RKO (cell line): Measurements from ENCODE around the gene SGIP1.

Source experiments
- DNase-seq: peaks from one replicate; pipeline ENCODE4 v3.0.0-alpha.2; 2016; ENCODE audit warnings: low spot score

The SGIP1 gene

DNA sequence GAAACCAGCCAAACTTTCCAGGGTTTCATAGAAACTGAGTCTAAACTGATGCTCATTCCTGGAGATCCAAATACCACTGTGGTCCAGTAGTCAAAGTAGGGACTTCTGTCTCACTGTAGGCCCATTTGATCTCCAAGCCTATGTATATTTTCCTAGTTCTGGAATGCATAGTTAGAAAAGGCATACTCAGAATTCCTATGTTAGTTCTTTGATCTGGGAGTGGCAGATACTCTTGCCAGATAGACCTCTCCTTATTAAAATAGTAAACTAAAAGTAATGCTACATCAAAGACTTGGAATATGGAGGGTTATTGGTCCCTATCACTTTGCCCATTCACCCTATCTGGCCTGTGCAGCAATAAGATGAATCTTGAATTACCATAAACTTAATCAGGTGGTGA lies 10.4 kb upstream of the SGIP1 start:
- DNase-seq: no peak

DNA sequence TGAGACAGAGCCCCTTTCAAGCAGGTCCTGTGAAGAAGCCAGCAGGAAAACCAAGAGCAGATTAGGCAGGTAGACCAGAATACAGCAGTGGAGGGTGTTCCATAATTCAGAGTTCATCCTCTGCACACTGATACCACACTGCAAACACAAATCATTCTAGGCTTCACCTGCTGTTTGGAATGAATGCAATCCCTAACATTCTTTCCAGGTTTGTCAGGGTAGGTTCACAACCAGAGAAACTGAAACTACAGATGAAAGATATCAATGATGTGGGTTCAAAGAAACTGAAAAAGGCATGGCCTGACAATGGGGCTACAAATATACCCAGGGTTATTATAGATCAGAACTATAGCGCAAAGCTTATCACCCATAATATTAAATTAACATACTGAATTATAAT lies 8.9 kb upstream of the SGIP1 start:
- DNase-seq: no peak

DNA sequence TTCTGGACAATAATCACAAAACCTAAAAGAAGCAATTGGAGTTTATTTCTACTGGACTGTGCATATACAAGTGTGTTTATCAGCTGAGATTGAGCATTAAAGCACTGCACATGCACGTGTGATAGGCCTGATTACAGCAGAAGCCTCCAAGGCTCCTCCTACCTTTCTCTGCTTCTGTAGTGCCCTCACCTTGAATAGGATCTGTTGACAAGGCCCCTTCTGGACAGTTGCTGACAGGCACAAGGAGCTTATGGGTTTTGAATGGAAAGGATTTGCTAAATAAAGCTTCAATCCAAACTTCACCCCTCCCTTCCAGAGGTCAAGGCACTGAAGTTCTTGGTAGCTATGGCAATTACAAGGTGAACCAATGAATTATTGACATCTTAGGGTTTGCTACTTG lies 7.9 kb upstream of the SGIP1 start:
- no peak for DNase-seq

DNA sequence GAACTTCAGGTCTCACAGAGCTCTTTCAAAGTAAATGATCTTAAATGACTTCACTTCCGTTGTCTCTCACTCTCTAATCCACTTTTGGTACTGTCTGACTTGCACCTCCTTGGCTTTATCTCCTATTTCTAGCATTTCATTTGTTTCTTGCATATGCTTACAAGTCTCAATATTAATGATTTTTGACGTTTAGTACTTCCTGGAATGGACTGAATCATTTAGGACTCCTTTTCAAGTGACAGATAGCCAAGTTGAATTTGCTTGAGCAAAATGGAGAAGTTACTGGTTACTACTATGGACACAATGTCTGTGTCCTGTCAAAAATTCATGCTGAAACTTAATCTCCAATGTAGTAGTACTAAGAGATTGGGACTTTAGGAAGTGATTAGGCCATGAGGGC lies 7.0 kb upstream of the SGIP1 start:
- no peak for DNase-seq

DNA sequence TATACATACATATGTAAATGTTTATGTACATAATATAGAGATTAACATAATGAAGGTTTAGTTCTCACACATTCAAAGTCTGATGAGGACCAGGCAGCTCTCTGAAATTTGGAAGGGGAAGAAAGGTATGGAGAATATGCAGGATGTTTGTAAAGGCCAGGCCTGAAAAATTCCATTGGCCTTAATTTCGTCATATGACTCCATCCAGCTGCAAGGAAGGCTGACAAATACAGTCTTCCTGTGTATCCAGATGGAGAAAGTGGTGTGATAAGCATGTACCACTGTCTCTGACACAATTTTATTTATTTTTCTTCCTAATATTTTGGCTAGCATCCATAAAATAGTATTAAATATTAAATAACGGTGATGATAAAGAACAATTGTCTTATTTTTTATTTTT lies 6.3 kb upstream of the SGIP1 start:
- DNase-seq: peak; percentile 42

DNA sequence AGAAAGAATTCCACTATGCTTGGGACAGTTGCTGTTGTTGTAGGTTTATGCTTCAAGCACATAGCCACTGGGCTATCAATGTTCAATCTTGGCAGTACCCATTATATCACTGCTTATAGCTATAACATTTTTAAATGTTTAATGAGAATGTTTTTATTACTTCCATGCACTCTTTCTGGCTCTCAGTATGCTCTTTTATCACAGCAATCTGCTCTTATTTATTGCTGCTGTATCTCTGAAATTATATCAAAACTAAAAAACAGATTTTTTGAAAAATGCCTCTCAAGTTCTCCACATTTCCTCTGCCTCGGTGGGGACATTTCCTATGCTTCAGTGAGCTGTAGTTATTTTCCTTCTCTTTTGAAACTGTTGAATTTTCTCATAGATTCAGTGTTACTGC lies 5.4 kb upstream of the SGIP1 start:
- no peak for DNase-seq

DNA sequence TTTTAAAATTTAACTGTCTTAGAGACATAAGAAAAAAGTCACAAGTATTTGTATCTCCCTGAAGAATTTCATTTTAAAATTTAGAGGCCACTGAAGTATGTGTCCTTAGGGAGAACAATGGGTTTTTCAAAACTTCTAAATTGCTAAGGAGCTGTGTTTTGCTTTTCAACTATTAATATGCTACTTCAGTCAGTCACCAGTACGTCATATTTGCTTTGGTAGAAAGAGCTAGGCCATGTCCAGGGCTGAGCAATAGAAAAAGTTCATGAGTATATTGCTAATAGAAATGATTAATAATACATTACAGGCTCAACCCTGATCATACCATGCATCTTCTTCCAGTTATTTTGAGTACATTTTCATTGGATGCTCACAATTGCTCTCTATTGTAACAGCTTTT lies 1.7 kb upstream of the SGIP1 start:
- no peak for DNase-seq

DNA sequence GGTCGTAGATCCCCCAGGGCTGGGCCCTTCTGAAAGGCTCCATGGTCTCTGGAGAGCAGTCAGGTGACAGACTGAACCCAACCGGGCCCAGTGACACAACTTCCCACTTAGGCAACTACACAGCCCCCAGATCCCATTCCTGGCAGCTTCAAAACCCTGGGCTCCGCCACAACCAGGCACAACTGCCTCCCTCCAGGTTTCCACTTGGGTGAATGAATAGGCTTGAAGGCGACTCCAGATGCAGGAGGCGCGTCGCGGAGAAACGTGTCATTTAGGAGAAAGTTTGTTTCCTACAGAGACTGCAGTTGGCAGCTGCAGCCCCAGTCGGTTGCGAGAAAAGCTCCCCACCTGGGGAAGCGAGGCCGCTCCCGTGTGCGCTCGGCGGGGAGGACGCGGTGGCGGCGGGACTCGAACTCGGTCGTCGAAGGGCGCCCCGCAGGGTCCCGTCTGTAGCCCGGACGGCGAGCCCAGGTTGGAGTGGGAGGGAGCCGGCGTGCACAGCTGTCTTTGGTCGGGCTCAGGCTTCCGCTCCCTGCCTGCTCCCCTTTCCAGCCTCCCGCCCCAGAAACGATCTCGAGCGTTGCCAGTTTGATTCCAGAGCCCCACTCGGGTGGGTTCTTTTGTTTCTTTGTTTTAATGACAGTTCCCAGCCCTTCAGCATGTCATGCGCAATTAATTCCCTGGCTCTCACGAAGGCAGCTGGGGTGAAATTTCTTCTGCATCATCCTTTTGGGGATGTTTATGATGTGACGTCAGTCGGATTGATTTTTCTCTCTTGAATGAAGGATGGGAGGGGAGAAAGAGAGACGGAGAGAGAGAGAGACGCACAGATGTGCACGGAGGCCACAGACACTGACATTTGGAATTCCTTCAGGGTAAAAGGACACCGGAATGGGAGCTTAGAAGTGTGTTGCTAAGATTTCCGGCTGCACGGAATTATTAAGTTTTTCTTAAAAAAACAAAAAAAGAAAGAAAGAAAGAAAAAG lies 862 bp upstream of the SGIP1 start:
- DNase-seq: no peak

DNA sequence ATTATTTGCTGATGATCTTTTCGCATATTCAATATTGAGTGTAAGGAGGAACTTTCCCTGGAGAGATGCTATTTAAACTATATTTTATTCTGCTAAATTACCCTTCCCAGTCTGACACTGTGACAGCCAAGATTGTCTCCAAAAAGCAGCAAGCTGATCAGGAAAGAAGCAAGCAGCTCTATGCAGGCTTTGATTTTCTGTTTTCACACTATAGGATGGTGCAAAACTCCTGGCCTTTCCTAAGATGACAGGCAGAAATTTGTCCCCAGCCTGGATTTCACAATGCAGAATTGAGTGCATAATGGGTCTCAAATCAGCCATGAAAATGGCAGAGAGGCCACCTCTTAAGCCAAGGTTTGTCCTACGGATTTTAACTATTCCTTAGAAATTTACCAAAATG lies 1.1 kb downstream of the SGIP1 start:
- no peak for DNase-seq

DNA sequence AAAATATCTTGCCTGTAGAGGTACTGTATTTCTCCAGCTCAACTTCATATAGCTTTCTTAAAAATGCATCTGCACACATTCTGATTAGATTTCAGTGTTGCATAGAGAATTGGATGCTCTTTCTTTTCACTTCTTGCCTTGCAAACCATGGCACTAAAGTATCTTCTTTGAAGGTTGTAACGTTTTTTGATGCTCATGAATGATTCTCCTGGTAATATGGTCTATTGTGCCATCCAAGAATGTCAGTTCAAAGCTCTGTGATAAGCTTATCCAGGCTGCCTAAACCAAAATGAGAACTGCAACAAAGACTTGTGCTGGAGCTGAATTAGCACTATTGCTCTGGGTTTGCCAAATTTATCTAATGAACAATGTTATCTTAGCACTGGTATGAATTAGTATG lies 1.9 kb downstream of the SGIP1 start:
- DNase-seq: no peak

DNA sequence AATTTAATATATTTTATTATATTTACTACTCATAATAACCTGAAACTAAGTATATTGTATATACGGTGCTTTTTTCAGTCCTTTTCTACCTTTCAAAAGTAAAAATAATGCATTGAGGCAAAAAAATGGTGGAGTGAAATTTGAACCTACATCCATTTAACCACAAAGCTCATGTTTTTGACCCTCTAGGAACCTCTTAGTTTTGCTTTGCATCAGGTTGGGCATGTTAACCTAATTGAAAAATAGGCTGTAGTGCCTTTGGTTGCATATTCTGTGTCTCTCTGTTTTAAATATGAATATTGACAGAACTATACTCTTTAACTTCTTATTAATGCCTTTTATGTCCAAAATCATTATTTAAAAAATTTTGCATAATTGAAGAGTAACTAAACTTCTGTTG lies 3.8 kb downstream of the SGIP1 start:
- no peak for DNase-seq

DNA sequence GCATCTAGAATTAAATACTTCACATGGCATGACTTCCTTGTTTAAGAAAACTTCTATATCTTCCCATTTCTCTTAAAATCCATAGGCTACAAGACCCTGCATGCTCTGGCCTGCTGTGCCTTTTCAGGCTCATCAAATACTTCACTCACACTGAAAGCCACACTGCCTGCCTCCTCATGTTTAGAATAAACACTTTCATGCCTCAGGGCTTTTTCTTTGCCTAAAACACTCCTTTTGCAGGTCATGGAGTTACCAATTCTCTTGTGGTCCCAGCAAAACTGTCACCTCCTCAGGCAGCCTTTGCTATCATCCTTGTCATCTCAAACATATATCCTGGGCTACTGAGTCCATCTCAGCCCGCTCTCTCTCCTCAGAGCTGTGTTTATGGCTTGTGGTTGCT lies 5.5 kb downstream of the SGIP1 start:
- no peak for DNase-seq

DNA sequence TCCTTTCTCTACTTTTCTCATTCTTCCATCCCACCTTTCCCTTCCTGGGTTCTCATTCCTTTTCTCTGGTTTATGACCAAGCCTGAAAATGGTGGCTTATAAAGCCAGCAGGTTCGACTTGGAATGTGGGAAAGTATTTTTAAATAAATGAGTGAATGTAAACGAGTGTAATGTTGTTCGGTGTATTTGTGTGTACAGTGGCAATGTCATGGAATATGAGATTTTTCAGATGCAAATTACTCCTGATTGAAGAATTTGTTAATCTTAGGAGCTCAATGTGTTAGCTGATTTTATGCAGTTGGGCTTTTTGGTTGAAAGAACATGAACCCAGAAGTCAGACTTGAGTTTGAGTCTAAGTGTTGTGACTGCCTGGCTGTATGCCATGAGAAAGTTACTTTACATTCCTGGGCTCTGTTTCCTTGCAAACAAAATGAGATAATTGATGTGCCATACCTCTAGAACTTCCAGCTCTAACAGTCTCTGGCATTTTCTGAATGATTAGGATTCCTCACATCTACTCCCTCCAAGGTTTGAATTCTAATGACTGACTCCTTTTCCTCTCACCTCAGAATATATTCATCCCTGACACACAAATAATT lies 6.6 kb downstream of the SGIP1 start:
- no peak for DNase-seq

DNA sequence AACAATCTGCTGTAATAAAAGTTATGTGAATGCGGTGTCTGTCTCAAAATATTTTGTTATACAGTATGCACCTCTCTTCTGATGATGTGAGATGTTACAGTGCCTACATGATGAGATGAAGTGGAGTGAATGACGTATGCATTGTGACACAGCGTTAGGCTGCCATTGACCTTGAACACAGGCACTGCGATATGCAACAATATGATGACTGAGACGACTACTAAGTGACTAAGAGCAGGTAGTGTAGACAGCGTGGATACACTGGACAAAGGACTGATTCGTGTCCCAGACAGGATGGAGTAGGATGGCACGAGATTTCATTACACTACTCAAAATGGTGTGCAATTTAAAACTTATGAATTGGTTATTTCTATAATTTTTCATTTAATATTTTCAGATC lies 8.4 kb downstream of the SGIP1 start:
- DNase-seq: no peak

DNA sequence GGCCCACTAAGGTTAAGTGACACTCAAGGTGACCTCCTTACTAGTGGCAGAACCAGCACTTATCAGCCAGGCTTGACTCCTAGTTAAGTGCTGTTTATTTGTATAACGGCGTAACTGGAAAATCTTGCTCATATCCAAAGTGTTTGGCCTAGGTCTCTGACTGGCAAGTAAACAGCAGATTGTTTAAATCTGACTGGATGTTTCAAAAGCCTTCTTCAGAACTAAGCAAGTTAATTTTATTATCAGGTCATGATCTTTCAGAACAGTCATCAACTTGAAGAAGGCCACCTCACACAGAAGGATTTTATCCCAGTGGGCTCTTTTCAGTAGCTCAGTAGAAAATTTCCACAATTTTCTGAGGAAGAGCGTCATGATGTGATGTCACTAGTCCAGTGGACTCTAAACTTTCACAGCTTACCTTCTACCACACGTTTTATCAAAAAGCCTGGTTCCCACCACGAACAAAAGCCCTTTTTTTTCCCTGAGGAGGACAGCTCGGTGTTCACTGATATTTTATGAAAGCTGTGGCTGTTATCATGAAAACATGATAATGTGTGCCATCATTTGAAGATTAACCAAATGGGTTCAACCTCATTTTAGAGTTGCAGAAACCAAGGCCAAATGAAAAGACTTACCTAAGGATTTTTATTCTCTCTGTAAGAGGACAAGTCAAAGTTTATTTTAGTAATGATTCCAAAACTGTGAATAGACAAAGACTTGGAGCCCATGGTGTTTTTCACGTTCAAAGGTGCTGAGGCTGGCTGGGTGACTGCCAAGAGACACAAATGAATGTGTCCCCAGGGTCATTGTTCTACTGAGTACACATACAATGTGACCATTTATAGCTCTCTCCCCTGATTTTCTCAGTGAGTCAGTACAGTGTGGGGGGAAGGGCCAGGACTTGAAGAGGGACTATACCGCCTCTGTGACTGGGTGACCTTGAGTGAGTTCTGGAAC lies 9.1 kb downstream of the SGIP1 start:
- no peak for DNase-seq

DNA sequence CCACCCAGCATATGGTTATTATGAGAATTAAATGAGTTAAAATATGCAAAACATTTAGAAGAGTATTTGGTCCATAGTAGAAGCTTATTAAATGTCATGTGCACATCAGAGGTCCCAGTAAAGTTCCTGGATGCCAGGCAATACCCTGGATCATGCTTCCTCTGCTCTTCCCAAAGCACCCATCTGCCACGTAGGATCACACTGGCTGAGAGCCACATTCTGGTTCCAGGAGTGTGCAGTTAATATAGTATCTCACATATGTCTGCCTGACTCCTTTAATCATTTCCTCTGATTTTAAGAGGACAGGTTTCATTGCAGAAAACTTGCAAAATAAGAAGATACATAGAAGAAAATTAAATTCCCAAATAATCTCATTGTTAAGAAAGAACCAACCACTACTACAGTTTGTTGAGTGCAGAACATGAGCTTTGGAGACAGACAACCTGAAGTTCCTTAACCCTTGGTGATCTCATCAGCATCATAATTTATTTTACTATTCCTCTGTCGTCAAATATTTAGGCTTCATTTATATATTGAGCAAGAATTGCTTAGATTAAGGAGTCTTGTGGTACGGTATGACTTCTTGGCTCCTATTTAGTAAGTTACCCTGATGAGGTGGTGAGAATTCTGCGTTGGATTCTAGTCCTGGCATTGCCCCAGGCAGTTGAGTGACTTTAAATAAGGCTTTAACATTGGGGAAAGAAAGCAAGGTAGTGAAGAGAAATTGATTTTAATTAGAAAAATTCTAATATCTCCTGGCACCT lies 12.3 kb downstream of the SGIP1 start:
- no peak for DNase-seq

DNA sequence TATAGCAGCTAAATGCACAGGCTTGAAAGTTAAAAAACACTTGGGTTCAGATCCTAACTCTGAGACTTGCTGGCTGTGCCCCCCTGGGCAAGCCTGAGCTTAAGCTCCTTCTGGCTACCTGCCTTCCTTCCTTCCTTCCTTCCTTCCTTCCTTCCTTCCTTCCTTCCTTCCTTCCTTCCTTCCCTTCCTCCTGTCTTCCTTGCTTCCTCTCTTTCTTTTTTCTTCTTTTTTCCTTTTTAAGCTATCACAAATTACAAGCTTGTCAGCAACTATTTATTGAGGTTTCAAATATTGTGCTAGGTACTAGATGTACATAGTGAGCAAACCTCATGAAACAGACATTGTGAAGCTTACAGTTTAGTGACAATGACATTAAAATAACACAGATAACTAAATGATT lies 15.1 kb downstream of the SGIP1 start:
- DNase-seq: no peak

DNA sequence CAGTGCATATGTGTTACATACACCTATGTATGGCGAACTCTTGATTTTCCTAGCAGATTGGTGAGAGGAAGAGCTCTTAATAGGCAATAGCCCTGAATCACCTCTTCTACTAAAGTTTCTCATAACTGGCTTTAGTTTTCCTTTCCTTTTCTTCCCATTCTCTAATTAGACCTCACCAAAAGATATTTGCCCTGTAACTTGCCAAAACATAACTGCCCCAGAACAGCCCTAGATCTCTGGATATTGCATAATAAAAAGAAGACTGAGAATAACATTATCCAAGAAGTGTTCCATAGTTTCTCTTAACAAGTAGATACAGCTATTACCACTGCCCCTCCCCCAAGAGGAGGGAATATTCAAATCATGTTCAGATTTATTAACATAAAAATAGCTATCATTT lies 16.3 kb downstream of the SGIP1 start:
- DNase-seq: no peak

DNA sequence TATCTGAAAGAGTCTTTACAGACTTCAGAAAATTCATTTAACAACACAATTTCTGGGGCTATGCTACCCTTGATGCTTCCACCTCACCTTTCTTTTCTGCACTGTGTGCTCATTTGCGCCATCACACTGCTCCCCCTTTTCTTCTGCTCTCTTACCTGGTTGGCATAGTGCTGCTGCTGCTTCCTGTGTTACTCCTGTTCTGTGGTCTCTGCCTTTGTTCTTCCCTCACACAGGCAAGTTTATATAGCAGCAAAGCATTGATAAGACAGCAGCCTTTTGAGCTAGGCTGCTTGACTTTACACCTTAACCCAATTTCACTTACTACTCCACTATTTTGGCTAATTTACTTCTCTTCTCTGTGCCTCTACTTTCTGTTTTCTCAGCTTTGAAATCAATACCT lies 18.3 kb downstream of the SGIP1 start:
- no peak for DNase-seq

DNA sequence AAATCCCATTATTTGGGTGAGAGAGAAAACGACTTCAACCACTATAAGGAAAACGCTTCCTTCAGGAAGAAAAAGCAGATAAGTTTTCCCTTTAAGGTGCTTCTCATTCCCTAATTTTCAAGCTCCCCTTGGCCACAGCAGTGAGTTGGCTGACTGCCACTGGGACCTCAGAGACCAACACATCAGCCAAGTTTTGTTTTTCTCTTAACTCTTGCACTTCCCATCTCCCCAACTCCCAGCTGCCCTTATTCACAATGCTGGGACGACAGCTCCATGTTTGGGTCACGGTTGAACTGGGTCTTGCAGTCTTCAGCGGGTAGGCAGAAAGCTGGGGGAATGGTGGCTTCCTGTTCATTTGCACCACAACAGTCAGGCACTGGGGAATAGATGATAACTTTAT lies 18.9 kb downstream of the SGIP1 start:
- no peak for DNase-seq

DNA sequence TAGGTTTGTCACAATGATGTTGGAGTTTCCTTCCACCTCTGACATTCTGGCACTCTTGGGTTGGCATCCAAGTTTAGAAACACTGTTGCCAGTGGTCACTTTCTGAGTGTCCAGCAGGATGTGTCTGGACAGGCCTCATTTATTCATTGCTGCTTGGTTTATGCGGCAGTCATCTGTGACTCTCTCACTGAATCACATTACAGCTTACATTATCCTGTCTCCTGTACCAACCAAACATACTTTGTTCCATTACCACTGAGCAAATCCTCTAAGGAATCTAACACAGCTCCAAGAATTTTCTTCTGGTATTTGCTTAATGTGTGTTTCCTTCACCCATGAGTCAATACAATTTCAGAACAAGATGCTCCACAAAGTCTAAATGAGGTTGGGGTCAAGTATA lies 19.9 kb downstream of the SGIP1 start:
- peak; percentile 19 for DNase-seq

DNA sequence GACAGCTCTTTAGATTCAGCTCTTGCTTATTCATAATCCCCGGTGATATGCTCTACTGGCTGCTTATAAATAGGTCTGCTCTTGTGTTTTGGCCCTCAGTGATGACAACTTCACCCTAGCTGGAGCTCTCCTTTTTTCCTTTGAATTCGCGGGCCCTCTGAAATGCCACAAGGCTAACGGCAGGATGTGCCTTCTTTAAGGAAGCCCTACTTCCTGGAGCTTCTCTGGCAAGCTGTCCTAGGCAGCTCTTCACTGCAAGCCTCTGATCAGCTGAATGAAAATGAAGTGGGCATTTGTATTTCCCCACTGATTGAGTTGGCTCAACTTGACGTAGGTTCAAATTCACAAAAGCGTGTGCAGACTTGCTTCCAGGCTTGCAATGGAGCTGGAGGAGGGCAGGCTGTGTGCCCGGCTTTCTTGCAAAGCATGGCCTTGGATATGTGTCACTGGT lies 22.2 kb downstream of the SGIP1 start:
- no peak for DNase-seq
